Stromal cell of bone marrow (primary cell): Measurements from ENCODE around the gene MAPK12.
A peak's percentile ranks its signal among the peaks of the same experiment; 100 is the strongest.

Experiments used
- DNase-seq: peaks from one replicate; pipeline ENCODE4 v3.0.0-alpha.2; 2012; ENCODE audit warnings: low read depth

Gene MAPK12

DNA sequence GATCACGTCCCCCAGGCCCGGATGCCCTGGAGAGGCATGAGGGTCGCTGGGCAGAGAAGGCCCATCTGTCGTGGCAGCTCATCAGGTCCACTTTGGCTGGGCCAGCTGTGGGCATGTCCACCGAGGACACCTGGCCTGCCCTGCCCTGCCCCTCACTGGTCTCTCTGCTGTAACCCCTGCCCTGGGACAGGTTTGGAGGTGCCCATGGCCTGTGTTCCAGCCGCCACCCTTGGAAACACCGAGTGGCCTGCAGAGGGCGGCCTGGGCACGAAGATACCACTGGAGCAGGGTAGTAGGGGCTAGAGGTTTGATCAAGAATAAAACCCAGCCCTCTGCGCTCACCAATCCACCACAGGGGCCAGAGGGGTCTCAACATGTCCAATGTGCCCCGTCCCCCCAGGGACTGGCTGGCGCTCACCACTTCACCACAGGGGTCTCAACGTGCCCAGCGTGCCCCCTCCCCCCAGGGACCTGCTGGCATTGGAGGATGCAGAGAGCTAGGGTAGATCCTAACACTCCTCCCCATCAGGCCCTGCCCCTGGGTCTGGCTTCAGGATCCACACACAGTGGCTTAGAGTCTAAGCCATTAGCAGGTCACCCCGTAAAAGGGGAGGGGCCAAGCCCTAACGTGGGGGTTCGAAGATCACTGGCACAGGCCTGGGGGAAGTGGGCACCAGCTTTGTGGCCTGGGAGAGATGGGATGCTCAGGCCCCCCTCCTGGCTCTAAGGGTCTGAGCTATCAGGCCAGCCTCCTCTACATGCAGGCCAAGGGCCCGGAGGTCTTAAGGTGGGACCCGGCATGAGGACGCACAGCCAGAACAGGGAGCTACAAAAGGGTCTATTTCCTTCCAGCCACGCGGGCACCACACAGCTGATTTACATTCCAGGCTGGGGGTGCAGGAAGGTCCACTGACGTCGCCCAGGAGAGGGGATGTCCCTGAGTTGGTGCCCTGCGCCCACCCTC lies 9.1 kb downstream of the MAPK12 start:
- no peak for DNase-seq

DNA sequence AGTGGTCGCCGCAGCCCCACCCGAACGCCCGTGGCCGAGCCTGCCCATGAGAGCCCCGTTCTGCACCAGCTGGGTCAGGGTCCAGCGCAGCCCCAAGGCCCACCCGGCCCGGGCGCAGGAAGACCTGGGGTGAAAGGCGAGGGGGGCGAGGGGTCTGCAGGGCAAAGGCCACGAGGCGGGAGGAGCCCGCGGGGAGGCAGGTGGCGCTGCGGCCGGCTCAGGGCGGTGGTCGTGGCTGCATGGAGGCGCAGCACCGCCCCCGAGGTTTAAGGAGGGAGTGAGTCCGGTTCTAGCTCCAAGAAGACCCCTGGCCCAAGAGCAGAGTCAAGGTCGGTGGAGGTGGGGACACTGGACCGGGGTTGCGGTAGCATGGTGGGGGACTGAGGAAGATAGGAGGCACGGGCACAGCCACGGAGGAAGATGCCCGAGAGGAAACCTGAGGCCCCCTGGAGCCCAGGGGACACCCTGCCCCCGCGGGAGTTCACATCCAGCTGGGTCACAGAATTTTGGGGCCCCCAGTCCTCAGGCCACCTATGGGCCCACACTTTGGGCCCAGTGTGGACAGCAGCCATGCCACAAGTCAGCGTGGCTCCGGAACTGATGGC lies 9.9 kb downstream of the MAPK12 start:
- DNase-seq = no peak

DNA sequence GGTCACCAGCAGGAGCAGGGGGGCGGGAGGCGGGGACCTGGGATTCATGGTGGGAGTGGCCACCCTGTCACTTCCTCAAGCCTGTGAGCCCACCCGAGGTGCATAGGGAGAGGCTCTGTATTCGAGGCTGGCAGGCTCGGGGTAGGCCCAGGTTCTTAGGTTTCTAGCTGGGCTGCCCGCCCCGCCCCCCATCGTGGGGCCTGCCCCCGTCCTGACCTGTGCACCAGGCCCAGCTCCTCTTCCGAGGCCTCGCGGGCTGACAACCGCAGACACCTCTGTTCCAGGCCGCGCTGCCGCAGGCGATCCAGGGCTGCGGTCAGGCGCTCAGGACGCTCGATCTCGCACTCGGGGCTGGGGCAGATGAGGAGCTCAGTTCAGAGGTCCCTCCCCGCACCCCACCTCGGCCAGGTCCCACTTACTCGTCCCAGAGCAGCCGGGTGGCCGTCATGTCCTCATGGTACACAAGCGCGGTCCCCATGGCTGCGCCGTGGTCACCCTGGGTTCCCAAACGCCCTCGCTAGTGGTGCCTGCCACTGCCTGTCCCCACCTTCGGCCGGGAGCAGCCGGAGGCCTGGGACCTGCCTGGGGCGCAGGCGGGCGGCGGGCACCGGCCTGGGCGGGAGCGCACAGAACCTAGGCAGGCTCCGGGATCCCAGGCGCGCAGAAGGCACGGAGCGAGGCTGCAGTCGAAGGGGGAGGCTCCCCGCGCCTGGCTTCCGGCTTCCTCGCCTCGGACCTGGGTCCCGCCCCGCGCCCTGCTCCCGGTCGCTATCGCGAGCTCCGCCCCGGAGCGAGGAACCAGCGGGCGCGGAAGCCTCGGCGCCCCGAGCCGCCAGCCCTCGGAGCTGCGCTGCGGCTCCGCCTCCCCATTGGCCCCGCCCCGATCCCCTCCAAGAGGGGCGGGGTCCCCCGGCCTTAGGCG lies 10.7 kb downstream of the MAPK12 start, which contains the start of gene HDAC10:
Gene HDAC10 (minus strand): TSS at position 711 of the 922 bp plus-strand sequence. CDS start 233 bp downstream, at position 478.
- no peak for DNase-seq

DNA sequence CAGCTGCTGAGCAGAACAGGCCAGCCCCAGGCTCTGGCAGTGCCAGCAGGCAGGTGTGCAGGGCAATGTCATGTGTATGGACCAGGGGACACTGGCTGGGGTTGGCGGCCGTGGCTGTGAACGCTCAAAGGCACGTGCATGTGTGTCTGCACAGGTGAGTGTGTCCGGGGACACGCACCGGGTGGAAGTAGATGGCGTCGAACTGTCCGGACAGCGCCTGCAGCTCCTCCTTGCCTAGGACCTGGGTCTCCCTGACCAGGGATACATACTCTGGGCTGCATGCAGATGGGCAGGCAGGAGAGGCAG lies 11.3 kb downstream of the MAPK12 start:
- no peak for DNase-seq

DNA sequence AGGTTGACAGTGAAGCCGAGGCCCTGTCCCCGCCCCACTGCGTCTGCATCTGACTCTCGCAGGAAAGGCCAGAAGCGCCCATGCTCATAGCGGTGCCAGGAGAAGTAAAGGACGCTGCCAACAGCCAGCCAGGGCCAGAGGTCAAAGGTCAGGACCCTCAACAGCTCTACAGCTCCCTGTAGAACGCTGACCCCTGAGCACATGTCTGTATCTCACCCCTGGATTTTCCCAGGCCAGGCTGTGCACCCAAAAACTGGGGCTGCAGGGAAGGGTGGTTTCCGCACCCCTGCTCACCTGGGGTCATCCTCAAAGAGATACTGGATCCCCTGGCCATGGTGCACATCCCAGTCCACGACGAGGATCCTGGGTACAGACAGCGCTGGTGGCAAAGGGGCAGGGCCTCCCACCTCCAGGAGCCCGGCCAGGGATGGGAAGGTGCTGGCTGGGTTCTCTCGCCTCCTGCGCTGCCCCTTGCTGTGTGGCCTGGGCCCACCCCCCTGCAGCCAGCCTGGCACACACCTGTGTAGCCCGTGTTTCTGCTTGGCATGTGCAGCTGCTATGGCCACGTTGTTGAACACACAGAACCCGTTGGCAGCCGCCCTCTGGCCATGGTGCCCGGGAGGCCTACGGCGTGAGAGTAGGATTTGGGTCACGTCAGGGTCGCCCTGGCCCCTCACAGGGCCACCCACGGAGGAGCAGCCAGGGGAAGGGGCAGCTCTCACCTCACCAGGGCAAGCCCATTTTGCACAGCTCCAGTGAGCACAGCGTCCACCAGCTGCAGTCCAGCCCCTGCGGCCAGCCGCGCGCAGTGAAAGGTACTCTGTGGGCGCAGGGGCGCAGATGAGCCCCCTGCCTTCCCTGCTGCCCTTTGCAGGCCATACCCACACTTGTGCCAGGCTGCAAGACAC lies 11.9 kb downstream of the MAPK12 start:
- no peak for DNase-seq

DNA sequence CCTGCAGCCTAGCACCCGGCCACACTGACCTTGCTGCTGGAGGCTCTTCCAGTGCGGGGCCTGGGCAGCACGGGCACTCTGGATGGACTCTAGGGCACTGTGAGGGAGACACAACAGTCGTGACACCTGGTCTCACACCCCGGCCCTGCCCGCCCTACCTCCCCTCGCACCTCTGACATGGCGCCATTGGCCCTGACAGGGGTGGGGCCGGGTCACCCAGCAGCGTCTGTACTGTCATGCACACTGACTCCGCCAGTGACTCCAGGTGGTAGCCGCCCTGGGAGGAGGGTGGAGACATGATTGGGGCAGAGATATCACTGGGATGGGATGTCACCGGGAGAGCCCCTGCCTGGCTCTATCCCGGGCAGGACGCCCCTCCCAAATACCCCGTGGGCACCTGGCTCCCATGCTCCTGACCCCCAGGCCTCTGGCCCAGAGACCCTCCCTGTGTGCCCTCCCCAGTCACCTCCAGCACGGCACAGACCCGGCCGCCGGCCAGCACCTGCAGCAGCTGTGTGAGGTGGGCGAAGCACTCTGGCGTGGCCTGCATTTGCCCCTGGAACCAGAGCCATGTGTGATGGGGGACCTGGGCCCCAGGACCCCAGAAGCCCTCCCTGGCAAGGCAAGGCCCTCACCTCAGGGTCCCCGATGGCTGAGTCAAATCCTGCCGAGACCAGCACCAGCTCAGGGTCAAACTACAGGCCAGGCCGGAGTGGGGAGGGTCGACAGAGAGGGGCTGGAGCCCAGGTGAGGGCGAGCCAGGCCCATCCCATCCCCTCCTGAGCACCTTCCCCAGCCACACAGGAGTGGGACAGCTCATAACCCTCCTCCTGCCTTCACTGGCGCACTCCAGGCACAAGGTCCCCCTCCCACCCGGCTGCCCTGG lies 13.0 kb downstream of the MAPK12 start:
- no peak for DNase-seq

DNA sequence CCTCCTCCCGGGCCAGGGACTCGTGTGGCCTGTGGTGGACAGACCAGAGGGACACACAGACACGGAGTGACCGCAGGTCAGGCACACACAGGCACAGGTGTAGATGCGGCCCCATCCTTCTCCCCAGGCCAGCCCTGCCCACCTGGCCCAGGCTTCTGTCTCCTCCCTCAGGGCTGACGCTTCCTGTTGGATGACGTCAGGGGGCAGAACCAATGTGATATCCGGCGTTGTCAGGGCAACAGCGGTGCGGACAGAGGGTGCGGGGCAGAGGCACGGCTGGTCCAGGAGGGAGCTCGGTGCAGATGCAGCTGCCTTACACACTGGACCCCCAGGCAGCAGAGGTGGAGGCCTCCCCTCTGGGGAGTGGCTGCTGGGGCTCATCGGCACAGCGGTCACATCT lies 13.7 kb downstream of the MAPK12 start:
- DNase-seq = no peak

DNA sequence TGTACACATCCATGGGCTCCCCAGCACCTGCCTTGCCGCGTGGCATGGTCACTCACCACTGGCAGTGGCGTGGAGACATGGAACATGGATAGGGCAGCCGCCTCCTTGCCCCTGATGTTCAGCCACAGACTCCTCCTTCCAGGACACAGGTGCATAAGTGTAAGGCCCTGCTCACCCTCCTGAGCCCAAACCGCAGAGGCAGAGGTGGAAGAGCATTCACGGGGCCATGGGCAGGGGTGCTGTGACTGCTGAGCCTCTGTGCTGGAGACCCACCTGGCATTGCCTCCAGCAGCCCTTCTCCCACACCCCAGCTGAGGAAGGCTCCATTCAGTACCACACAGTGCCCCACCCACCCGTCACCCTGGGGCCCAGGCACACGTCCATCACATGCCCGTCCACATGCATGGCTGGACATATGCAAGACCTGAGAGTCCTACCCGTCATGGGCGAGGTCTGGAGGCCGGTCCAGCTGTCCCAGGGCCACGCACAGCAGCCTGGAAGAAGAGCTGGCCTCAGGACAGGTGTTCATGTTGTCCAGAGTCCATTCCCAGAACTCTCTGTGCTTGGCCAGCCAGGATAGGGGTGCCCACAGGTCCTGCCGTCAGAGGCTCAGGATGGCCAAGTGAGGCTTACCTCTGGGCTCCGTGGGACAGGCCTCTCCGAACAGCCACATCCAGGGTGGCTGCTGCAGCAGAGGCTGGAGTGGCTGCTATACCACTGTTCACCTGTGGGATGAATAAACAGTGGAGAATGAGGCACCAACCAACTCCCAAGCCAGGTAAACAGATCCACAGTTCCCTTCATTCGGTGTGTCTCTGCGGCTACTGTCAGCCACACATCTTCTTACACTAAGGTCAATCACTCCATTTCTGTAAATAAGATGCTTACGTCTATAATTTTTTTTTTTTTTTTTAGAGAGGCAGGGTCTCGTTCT lies 15.0 kb downstream of the MAPK12 start:
- no peak for DNase-seq

DNA sequence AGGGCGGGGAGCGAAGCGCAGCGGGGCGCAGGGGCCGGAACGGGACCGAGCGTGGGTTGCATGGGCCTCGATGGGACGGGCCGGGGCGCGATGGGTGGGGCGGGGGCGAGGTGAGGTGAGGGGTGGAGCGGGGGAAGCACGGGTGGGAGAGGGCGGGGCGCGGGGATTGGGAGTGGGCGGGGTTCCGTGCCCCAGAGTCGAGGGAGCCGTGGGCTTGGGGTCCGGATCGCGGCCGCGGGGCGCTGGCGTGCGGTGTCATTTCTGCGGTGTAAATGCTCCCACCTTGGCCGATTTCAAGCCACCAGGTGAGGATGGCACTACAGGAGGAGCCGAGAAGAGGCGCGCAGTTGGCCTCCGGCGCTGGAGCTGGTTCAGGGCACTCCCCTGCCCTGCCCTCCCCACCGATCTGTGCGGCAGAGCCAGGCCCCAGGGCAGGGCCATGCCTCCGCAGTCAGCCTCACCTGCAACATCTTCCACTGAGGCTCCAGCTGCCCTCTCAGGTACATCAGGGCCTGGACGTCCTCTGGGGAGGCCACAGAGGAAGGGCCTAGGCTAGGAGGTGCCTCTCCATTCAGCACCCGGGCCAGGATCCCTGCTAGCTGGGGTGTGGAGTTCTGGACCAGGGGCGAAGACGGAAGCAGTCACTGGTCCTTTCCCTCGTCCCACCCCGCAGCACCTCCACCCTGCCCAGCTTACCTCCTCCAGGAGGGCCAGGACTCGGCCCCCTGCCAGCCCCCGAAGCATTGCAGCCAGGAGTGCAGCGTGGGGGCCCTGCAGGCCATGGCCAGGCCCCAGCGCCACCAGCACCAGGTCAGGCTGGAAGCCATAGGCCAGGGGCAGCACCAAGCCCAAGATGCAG lies 16.0 kb downstream of the MAPK12 start:
- DNase-seq = no peak

DNA sequence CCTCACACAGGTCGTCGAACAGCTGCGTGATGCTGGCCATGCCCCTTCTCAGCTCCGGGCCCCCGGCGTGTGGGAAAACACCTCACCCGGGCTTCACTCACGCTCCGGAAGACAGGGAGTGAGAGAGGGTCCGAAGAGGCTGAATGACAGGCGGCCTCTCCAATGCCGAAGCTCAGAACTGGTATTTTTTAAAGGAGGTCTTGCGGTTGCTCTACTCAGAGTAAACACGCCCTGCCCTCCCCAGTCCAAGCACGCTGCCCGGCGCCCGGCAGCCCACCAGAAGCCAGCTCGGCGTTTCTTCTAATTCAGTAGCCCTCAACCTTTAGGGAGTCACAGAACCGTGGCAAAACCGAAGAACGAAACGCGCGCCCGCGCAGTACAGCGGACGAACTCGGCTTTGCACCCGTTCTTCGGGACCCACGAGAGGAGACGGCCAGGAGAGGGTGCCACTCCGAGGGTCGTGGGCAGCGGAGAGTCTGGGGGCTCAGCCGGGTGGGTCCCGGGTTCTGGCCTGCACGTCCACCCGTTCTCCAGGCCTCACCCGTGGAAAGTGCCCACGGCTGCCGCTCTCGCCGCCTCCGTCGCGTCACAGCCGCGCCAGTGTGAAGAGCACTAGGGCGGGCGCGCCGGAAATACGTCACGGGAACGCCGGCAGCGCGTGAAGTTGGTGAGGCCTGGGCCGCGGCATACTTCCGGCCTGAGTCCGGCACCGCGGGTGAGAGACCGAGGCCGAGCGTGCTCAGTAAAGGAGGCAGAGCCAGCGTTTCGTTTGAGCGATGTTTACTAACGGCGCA lies 16.9 kb downstream of the MAPK12 start, which contains the start of gene TUBGCP6:
Gene TUBGCP6 (minus strand): TSS at position 604 of the 794 bp plus-strand sequence. CDS start 564 bp downstream, at position 40.
- peak; percentile 90 for DNase-seq

DNA sequence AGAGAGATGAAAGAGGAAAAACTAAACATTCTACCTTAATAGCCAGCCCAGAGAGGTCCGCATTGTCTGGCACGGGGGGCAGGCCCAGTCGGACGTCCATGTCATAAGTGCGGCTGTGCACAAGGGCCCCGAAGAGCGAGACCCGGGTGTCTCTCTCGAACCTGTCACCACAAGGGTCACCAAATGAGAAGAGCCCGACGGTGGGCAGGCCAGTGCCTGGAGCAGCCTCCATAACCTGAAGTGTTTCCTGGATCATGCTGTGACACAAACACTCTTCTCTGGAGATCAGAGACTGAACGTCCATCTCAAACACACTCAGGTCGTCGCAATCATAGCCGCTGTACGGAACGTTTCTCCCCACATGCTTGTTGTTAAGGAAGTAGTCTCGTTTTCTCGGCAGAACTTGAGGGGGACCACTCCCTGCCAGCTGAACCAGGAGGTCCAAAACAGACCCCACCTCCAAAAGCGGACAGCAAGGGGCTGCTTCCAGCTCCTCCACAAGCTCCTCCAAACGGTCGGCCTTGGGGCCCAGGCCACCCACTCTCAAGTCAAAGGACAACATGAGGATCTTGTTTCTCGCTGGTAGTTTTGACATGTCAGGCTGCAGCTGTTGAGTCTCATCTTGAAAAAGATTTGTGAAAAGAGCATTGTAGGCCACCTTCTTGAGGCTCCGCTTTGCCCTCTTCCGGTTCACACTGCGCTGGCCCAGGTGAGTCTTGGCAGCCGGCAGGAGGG lies 17.6 kb downstream of the MAPK12 start:
- no peak for DNase-seq

DNA sequence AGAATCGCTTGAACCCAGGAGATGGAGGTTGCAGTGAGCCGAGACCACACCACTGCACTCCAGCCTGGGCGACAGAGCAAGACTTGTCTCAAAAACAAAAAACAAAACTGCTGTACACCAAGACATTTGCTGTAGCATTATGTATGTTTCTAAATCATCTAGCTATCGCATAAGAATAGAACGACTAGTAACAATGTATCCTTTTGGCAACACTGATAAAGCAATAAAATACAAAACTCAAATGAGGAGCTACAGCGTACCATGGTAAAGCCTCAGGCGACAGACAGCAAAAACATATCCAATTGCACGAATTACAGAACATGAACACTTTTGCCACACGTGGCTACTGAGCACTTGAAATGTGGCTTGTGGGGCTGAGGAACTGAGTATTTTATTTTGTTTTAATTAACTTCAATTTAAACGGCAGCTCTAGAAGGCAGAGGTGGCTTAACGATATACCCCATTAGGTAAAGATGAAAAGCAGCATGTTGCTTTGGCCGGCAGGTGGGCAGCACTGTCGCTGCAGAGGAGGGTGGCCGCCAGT lies 19.0 kb downstream of the MAPK12 start:
- no peak for DNase-seq

DNA sequence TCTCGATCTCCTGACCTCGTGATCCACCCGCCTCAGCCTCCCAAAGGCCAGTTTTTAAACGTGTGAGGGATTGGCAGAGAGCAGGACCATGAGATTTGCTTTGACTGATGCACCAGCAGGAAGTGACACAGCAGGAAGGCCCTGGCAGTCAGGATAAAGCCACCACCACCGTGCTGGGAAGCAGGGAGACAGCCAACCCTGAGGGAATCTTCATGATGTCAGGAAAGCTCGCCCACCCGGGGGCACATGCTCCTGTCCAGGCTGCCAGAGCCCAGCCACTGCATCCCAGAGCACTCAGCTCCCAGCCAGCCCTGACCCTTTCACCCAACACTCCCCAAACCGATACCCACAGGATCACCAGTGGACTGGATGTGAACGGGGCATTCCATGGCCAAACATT lies 22.7 kb downstream of the MAPK12 start:
- no peak for DNase-seq

DNA sequence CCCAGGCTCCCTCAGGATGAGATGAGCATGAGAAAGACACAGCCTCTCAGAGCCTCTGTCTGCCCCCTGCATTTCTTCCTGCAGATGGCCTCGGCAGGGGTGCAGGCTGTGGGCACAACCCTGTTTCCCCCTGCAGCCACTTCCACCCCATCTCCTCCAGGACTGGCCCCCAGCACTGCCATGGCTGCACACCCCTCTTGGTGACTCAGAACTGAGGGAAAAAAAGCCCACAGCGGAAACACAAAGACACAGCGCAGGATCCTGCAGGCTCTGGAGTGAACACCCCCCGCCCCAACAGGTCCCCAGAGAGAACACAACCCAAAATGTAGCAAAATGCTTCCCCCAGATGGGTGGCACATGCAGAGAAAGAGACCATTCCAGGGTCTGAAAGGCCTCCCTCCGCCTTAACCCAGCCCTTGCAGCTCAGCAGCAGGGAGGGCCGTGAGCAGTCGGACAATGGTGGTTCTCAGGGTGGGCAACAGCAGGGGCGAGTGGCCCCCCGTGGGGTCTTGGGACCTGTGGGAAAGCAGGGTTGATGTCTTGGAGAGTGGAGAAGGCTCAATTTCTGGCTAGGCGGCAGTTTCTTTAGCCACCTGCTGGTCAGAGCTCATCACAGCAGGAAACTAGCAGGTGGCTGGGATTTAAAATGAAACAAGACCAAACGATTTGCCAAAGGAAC lies 24.6 kb downstream of the MAPK12 start:
- DNase-seq = no peak

DNA sequence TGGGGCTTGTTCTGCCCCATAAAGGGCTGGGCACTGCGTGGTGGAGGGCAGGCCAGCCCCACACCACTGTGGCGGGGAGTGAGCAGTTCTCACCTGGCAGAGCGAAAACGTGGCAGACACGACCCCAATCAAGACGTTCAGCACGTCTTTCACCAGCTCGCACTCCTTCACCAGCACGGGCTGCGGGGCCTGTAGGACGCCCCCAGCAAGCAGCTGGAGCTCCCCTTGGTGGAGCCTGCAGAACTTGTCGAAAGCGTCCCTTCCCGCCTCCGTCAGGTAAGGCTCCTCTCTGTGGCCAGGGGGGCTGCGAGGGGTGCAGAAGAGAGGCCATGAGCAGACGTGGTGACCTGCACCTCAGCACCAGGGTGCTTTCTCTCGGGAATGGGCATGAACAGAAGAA lies 28.3 kb downstream of the MAPK12 start:
- no peak for DNase-seq
